GM19463 (cell line): ENCODE data around the gene EPHA2.
"Not testable (repeated sequence)": the region's sequence is repeated elsewhere in the genome, so short reads cannot be mapped to it uniquely, and the experiment has no call there.

ENCODE experiments used
- ATAC-seq: cut with Tn5 transposase; IDR thresholded peaks from one replicate; pipeline ENCODE4 v1.9.1; 2021; ENCODE audit warnings: mild to moderate bottlenecking, moderate library complexity; ENCODE audit not compliant: unreplicated experiment

EPHA2 gene

DNA sequence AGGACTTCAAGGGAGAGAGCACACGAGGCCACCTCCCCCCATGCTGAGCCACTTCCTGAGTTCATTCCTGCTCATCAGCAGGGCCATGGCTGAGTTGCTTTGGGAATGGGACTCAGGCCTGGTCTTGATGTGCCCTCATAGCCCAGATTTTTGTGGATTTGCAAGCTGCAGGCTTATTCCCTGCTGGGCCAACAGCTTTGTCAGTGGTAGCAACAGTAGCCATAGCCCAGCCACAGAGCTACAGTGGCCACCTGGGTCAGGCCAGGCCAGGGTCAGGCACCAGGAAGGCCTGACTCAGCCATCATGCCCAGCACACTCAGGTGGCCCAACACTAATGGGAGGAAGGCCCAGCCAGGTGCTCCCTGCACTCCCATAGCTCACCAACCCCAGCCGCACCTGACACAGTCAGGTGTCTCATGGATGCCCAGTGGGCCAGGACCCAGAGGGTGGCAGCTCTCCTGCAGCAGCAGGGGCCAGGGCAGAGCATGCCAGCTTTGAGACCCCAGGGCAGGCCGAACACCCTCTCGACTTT, 33.5 kb downstream of the EPHA2 start:
- no peak for ATAC-seq

DNA sequence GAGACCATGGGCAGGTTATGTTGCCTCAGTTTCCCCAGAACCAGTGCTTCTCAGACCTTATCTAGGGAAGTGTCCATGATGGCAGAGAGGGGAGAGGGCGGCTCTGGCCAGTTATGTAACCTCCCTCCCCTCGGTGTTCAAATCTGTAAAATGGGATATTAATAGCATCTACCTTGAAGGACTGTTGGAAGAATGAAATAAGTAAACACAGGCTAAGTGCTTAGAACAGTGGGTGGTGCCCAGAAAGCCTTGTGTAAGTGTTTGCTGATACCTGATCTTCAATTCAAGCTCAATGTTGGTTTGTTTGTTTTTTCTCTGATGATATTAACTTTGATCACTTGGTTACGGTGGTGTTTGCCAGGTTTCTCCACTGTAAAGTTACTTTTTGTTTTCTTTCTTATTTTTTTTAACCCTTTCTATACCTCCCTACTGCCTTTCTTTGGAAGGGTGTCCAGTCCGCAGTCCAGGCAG, 34.9 kb downstream of the EPHA2 start:
- no peak for ATAC-seq

DNA sequence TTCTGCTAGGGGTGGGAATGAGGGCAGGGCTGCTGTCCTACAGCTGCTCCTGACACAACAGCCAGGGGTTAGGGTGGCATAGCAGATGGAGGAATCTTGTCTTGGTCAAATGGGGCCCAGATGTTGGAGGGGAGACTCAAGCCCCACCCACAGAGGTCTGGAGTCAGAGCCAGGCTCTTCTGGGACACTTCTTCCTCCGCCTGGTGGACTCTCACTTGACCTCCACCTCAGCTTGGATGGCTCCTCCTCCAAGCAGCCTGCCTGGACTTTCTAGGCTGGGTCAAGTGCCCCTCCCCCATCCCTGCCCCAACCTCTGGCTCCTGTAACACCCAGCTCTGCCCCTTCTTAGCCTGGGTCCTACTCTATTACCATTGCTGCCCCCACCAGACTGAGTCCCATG, 35.5 kb downstream of the EPHA2 start:
- ATAC-seq: no peak

DNA sequence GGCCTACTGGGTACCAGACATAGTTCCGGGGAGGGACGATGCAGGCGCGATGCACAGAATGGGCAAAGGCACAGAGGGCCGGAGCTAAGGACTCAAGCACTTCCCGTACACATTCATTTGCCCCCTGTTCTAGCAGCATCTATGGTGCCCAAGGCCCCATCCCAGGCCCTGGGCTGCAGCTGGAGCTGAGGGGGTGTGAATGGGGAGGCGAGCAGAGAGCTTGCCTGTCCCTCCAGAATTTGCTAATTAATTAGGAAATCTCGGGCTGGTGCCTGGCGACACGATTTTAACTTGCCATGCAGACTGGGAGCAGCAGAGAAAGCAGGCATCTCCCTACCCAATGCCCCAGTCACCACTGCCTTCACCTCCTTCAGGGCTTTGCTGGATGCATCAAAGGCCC, 35.9 kb downstream of the EPHA2 start:
- no peak for ATAC-seq

DNA sequence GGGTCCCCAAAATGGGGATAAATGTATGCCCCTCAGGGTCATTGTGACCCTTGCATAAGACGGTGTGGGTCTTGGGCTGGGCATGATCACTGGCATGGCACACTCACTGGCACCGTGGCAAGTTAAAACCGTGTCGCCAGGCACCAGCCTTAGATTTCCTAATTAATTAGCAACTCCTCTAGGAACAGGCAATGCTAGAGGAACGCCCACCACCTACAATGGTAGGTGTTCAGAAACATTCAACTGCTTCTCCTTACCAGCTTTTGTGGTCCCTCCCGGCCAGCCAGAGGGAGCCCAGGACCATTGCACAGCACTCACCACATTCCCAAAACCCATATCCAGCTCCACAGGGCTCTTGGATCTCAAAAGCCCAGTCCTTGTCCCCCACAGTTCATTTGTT, 36.4 kb downstream of the EPHA2 start:
- no peak for ATAC-seq

DNA sequence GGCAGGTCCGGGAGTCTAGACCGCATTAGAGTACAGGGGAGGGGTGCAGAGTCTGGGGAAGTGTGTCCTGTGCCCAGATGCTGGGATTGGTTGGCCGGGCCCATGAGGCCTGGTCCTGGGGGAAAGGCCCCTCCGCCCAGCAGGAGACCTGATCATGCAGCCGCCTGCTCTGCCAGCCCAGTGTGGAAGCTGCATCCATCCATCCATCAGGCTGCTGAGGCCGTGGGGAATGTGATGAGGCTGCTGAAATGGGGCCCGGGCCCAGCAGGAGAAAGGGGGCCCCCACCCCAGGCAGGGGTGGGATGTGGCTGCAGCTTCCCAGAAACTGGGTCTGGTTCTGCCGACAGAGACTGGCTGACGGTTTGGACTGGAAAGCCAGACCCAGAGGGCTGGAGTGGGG, 37.2 kb downstream of the EPHA2 start:
- no peak for ATAC-seq

DNA sequence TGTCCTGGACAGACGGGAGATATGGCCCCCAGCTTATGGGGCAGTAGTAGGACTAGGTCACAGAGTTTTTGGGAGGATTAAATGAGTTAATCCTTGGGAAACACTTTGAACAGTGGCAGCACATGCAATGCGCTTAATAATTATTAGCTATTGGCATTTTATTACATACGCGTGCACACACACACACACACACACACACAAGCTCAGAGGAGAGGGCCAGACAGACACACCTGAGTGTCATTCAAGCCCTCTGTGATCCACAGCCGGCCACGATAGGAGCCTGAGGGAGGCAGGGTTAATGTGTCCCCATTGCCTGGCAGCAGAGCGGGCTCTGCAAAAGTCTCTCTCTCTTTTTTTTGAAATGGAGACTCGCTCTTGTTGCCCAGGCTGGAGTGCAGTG, 37.9 kb downstream of the EPHA2 start:
- no peak for ATAC-seq

DNA sequence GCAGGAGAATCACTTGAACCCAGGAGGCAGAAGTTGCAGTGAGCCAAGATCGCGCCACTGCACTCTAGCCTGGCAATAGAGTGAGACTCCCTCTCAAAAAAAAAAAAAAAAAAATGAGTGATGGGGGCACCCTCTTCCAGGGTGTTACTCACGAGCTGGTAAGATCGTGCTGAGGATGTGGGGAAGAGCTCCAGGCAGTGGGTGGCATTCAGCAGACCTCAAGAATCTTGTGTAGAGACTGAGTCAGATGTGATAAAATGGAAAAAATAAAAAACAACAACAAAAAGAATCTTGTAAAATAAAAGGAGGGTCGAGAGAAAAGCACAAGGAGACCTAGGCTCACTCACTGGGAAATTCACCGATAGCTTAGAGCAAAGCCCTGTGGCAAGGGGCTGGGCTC, 38.5 kb downstream of the EPHA2 start:
- ATAC-seq: no peak

DNA sequence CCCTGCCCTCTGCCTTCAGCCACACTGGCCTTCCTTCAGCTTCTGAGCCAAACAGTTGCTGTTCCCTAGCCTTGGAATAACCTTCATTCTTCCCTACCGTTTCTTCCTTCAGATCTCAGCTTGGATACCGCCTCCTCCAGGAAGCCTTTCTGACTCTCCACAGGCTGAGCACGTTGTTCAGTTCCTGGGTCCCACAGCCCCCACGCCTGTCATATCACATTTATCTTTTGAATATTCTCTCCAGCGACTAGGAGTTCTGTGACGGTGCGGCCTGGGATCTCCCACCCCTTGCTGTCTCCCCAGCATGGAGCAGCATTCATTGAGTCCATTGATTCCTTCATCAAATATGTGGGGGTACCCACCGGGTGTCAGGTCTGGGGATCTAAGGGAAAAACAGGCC, 39.2 kb downstream of the EPHA2 start:
- no peak for ATAC-seq

DNA sequence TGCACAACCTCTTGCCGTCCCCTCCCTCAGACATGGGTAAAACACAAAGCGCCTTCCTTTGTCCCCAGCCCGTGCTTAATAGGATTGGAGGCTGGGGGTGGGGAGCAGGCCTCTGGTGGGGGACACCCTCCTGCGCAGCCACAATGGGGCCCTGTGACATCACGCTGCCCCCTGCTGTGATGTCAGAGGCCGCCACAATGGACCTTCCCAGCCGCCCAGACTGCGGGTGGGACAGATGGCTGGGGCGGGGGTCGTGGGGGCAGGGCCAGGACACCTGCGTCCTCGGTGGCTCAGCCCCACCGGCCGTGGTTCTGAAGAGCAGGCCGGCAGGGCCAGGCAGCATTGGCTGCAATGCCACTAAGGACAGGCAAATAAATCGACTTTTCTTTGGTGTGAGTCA, 39.9 kb downstream of the EPHA2 start:
- ATAC-seq: no peak

DNA sequence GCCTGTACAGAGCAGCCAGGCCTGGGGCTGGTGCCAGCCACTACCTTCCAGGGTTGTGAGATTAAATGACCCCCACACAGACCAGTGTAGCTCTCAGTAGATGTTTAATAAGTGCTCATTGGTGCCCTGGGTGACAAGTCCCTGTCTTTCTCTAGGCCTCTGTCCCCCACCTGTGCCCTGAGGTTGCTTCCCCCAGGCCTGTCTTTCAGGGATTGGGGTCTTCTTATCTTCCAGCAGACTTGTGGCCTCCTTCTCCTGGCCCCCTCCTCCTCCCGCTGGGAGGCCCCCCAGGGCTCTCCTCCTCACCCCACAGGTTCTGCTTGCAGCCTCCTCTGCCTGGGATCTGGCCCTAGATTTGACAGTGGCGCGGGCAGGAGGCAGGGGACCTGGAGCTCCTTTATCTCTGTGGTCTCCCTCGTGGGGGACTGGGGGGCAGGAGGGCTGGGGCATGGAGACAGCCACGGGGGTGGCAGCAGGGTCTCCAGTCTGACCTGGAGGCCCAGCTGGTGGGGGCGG, 40.3 kb downstream of the EPHA2 start:
- no peak for ATAC-seq

DNA sequence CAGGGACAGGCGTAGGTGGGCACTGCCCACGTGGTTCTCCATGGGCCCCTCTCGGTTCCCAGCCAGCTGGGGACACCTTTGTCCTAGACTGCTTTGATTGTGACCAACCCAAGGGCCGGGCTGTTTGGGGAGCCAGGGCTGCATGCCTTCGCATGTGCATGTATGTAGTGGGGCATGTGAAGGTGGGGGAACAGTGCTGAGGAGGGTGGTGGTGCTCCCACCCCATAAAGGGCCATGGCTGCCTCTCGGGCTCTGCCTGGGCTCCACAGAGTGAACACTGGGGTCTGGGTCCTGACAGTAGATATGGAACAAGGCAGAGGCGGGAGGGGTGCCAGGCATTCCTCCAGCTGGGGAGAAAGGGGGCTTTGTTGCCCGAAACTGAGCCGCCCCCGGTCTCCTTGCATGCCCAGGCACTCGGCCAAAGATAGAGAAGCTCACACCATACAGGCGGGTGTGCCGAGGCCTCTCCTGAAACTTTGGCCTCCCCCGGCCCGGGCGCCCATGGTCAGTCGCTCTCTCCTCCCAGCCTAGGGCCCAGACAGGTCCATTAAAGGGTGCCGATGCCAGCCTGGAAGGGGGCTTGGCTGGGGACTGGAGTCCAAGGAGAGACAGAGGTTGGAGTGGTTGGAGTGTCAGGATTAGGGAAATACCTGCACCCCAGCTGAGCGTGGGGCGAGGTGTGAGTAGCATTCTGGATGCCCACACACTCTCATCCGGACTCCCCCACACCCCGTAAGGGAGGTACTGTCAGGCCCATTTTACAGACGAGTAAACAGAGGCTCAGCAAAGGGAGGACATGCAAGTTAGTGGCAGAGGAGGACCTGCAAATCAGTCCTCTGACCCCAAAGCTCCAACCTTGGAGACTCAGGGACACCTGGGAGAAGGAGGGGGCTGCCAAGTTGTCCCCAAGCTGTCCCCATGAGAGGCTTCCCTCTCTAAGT, 41.1 kb downstream of the EPHA2 start:
- no peak for ATAC-seq

DNA sequence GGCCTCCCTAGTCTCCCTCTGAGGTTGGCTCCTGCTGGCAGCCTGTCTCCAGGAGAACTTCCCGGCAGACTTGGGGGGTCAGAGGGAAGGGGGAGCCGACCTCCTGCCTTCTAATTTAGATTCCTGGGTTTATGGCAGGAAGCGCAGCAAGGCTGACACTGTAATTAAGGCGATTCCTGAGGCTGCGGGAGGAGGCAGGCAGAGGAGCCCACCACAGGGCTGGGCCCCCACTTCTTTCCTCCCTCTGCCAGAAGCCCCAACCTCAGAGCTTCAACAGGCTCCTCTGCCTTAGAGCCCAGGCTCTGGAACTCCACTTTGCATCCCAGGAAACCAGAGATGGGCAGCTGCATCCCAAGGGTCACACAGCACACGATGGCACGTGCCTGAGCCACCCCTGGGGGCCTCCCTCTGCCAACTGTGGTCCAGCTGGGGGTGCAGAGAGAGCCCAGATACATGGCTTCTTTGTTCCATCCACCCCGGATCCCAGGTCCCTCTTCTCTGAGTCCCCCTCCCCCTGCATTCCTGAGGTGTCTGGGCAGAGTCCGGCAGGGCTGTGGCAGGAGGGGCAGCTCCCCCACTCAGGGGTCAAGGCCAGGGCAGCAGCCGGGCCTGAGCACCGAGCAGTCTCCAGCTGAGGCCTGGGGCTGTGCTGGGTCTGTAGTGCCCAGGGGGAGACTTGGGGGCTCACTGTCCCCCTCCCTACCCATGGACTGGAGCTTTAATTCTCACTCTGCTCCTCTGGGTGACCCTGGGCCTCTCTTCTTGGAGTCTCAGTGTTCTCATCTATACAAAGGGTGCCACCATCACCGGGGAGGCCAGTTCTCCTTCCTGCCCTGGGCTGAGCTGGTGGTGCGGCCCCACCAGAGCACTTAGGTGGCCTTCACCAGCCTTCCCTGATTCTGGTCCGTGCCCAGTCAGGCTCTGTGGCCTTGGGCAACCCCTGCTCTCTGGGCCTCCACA, 43.0 kb downstream of the EPHA2 start:
- no peak for ATAC-seq

DNA sequence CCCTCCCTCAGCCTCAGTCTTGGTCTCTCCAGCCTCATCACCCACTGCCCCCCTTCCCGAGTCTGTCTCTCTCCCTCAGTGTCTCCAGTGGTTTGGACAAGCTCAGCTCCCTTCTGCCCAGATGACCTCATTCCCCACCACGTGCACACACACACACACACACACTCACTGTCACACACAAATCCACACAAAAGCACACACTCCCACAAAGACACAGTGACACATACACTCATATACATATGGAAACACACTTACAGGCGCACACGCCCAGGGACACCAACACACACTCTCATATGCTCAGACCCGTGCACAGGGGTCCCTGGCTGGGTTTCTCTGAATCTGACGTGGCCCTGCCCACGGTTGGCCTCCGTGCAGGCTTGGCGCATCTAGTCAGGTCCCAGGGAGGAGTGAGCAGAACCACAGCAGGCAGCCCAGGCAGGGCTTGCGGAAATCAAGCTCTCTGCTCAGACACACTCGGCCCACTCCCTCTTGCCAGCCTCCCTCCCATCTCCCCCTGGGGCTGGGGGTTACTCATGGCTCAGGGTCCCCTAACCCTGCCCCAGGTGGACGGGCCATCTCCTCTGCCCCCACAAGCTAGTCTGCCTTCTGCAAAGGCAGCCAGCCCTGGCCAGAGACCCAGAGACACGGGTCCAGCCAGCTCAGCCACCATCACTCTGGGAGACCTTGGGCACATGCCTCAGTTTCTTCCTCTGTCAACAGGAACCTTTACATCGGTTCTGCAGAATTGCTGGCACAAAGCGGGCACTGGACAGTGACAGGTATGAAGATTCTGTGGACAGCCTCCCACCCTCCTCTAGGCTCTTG, 43.9 kb downstream of the EPHA2 start:
- ATAC-seq: no peak

DNA sequence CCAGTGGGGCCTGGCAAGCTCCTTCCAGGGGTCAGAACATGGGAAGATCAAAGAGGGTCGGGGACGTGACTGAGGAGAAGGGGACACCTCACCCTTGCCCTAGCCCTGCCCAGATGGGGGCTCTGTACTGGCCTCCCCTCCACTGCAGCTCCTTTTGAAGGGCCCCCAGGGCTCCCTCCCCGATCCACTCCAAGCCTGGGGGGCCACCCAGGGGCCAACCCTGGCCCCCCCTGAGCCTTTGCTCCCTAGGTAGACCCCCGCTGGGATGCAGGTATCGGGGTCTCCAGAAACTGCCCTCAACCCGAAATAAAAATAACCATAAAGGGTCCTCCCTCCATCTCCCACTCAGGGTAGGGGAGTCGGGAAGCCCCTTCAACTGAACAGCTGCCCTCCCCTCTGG, 45.0 kb downstream of the EPHA2 start:
- ATAC-seq: no peak

DNA sequence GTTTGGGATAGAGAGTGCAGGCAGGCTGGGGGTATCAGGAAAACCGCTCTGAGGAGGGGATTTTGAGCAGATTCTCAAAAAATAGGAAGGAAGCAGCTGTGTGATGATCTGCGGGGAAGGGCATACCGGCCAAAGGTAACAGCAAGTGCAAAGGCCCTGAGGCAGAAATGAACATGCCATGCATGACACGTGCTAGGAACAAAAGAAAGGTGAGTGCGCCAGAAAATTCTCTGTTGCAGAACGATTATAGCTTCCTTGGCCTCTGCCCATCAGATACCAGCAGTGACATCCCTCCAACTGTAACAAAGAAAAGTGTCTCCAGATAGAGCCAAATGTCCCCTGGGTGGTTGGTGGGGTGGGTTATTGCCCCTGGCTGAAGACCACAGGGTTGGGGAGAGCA, 45.4 kb downstream of the EPHA2 start:
- ATAC-seq: no peak

DNA sequence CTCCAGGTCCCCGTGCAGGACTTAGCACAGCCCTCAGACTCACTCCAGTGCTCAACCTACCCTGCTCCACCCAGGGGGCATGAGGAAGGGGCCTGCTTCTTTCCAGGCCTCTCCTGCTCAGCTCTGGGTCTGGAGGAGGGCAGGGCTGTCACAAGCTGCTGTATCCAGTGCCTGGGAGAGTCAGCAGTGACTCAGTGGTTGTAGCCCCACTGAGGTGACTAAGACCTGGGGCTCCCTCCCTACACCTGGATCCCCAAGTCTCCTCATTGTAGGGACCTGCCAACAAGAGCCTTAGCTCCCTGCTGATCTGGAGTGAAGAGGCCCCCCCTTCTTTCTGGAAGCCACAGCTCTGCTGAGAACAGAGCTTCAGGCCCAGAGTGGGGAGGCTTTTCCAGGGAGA, 46.3 kb downstream of the EPHA2 start:
- ATAC-seq: no peak

DNA sequence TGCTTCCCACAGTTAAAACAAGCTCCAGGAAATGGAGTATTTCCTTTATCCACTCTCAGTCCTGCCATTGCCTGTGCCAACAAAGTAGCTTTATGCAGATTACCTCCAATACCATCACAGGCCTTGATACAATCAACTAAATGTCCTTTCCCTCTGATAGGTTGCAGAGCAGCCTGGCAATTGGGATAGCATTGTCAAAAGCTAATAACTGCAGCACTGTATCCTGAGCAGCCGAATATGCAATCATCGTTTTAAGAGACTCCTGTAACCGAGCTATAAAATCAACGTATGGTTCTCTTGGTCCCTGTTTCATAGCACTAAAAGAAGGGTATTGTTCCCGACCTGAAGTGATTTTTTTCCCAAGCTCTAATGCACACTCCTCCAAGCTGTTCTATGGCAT, 48.8 kb downstream of the EPHA2 start:
- not testable (repeated sequence) for ATAC-seq

DNA sequence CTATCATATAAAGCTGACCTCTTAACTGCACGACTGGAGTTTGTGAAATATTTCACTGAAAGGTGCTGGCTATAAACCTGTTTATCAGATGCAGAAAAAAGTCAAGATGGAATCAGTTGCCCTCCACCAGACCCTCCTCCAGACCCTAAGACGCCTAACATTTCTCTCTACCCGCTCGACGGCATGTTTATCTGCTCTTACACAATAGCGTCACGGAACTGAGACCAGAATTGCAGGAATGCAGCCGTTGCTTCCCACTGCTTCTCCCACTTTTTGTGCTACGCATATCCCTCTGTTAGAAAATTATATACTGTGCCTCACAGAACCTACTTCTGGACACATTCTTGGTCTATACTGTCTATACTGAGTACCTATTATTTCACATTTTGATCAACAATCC, 54.2 kb downstream of the EPHA2 start:
- ATAC-seq: no peak

DNA sequence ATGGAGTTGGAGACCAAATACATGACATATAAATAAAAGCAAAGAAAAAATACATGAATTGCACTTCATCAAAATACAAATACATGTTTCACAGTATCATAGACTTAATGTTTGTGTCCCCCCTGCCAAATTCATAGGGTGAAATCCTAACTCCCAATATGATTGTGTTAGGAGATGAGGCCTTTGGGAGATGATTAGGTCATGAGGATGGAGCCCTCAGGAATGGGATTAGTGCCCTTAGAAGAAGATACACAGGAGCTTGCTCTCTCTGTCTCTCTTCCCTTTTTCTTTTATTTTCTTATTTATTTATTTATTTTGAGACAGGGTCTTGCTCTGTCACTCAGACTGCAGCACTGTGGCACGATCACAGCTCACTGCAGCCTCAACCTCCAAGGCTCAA, 56.5 kb downstream of the EPHA2 start:
- no peak for ATAC-seq
